GM18858 (cell line): Measurements from ENCODE around the gene TOR1A.
"Not testable (repeated sequence)": the region's sequence is repeated elsewhere in the genome, so short reads cannot be mapped to it uniquely, and the experiment has no call there.

Source experiments
- ATAC-seq: cut with Tn5 transposase; IDR thresholded peaks from one replicate; pipeline ENCODE4 v1.9.1; 2021; ENCODE audit not compliant: unreplicated experiment

Gene TOR1A

GRCh38 chr9:129822898-129823541 lies 916 bp downstream of the TOR1A start:
- ATAC-seq: no peak

GRCh38 chr9:129816501-129817435 lies 7.2 kb downstream of the TOR1A start:
- no peak for ATAC-seq

GRCh38 chr9:129815278-129815677 lies 8.7 kb downstream of the TOR1A start:
- ATAC-seq: no peak

DNA sequence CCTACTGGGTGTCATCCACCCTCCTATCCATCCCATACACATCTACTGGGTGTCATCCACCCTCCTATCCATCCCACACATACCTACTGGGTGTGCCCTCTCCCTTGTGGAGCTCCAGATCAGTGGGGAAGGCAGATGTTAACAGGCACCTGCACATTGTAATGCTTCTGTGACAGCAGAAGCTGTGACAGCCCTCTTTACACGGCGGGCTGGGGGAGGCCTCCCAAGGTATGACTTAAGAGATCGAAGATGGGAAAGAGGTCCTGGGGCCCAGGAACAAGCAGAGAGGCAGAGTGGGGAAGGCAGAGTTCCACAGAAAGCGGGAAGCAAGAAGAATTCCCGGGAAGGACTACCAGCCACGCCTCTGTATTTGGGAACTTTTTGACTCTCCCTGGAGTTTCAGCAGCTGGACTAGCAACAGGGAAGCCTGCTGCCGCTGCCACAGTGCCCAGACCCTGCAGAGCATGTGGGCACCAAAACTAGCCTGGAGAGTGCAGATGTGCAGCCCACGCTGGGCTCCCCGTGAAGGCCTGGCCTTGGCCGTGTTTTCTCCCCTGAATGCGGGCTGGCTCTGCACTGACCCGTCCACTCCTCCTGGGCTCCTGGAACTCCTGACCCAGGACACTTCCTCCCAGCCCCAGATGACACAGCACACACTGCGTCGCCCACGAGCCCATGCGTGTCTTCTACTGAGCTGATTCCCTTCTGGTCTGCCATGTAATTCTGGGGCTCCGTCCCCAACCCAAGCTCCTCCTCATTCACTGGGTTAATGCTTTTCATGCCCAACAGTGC lies 9.3 kb downstream of the TOR1A start:
- ATAC-seq: no peak

DNA sequence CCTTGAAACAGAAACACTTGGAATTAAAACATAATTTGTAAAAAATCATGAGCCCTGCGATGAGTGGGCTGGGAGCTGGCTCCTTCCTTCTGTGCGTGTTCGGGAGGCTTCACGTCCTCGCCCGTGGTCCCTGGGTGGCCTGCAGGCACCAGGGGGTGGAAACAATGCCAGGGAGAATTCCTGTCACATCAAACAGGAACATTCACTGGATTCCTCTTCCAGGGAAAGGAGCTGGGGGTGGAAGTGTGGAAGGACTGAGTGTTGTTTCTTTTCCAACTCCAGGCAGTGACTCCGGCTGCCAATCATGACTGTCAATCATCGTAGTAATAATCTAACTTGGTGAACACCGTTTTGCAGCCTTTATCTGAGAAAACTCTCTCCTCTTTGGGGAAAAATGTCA lies 10.3 kb downstream of the TOR1A start:
- no peak for ATAC-seq

DNA sequence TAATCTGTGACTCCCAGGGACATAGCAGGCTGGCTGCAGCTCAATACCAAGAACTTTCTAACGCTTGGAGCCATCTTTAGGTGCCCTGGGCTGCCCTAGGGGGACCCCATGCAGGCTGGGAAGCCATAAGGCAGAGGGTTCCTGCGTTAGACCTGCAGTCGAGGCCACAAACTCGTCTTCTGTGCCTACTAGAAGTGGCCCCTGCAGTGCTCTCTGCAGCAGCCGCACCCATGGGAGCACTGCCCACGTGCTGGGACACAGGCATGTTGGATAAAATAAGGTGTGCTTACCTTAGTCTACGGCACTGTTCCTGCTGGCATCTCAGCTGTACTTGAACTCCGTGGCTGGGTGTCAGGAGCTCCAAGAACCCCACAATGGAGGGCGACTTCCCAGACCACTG lies 11.6 kb downstream of the TOR1A start:
- no peak for ATAC-seq

DNA sequence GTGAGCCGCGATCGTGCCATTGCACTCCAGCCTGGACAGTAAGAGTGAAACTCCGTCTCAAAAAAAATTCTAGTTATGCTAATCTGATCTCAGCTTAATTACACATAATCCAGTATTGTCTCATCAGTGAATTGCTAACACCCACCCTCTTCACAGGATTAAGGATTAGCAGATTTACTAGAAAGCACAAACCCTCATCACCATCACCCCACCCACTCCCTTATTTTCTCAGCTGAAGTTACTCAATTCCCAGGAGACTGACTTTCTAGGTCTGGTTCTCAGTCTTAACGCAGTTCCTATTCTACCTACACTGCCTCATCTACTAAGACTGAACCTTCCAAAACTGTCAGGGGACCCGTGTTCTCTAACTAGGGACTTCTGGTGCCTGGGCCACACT lies 12.0 kb downstream of the TOR1A start:
- ATAC-seq: no peak

DNA sequence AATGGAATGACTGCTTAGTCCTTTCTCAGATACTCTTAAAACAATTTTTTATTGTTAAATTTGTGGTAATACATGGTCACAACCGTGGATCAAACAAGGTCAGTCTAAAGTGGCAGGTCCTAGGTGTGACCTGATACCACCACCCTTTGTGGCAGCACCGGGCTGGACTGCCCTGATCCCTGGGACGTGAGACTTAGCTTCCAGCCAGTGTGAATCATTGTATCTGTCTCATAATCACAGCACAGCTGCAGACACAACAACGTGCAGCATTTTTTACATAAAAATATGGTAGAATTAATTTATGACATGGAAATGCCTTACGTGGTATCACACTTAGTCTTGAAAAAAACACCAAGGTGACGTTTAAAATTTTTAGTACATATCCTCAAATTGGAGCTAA lies 13.1 kb downstream of the TOR1A start:
- no peak for ATAC-seq

- ATAC-seq: no peak
These were observed 13.8 kb downstream of the TOR1A start for GRCh38 chr9:129810116-129810515.

- ATAC-seq: no peak
These were observed 14.6 kb downstream of the TOR1A start for GRCh38 chr9:129809346-129809745.

DNA sequence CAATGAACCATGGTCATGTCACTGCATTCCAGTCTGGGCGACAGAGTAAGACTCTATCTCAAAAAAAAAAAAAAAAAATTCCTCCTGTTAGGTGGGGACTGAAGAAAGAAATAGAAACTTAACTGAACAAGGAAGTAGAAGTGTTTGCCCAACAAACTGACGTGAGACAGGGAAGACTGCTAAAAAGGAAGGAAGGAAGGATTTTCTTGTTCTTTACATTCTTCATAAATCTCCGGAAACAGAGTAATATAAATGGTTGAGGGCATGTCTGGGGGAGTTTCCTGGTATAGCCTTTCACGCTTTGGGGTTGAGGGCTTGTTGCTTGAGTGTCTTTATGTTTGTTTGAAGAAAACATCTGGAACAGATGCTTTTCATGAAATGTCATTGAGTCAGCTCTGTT lies 17.9 kb downstream of the TOR1A start:
- no peak for ATAC-seq

- no peak for ATAC-seq
These were observed 20.3 kb downstream of the TOR1A start for GRCh38 chr9:129803676-129804060.

DNA sequence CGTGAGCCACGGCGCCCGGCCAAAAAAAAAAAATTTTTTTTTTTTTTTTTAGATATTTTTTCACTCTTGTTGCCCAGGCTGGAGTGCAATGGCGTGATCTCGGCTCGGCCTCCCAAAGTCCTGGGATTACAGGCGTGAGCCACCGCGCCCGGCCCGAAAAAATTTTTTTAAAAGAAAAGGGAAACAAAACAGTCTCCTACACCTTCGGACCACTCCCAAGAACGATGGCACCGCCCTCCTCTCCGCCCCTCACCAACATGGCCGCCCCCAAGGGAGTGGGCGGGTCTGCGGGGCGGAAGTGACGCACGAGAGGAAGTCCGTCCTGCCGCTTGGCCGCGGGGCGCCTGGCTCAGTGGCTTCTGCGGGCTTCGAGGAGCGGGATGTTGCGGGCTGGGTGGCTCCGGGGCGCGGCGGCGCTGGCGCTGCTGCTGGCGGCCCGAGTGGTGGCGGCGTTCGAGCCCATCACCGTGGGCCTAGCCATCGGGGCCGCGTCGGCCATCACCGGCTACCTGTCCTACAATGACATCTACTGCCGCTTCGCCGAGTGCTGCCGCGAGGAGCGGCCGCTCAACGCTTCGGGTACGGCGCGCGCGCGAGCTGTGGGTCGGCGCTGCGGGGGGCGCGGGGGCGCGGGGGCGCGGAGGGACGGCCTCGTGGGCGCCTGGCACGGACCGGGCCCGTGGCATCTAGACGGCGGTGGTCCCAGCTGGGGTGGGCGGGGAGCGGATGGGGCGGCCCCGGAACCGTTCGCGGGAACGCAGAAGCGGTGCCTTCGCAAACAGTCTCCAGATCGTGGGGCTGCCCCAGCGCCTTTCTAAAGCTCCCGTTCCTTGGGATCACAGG lies 20.9 kb downstream of the TOR1A start, which contains the start of gene TOR1B:
Gene TOR1B (plus strand): TSS at position 352 of the 843 bp plus-strand sequence. CDS start 29 bp downstream, at position 381.
- peak; percentile 65 for ATAC-seq

DNA sequence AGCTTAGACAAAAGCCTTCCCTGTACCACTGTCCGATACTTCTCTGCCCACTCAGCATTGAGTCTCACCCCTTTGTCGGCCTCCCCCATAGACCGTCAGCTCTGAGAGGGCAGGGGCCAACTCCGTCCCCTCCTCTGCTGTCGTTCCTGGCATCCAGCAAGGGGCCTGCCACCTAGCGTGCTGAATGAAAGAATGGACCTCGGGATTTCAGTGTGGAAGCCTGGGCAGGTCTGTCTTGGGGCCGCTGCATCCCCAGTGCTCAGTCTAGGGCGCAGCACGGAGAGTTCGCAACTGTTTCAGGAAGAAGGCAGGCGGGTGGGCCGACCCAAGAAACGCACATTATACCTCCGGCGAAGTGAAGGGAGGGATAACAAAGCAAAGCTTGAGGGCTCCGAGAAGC lies 22.4 kb downstream of the TOR1A start:
- ATAC-seq: no peak

- no peak for ATAC-seq
These were observed 25.0 kb downstream of the TOR1A start for GRCh38 chr9:129798973-129799372.

DNA sequence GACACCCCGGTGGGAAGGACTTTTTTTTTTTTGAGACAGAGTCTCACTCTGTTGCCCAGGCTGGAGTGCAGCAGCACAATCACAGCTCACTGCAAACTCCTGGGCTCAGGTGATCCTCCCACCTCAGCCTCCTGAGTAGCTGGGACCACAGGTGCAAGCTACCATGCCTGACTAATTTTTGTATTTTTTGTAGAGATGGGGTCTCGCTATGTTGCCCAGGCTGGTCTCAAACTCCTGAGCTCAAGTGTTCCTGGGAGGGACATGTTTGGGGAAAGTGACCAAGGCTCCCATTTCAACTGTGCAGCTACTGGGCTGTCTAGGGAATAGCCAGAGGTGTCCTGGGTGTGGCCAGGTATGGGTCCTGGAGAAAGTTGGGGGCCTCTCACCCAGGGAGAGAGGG lies 27.9 kb downstream of the TOR1A start:
- ATAC-seq: not testable (repeated sequence)

GRCh38 chr9:129794549-129794948 lies 29.4 kb downstream of the TOR1A start:
- ATAC-seq: no peak

GRCh38 chr9:129786481-129786880 lies 37.5 kb downstream of the TOR1A start:
- ATAC-seq: no peak

DNA sequence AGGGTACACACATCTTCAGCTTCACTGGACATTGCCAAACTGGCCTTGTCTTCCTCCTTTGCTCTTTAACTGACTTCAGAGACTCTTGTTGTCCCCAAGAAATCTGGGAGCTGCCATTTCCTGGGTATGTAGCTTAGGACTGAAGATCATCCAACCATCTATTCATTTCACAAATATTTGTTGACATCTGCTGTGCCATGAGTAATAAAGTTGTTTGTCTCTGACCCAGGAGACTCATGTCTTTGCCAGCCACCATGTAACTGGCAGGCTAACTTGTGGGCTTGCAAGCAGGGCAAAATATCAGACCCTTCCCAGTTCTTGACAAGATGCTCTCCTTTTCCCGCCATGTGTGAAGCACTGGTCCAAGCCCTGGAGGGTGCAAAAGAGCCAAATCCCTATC lies 38.1 kb downstream of the TOR1A start:
- no peak for ATAC-seq

- ATAC-seq: not testable (repeated sequence)
These were observed 39.0 kb downstream of the TOR1A start for GRCh38 chr9:129784970-129785369.
